OCI-LY7 (cell line): ENCODE data around the gene MOGAT2. TPM values are rescaled to one million over a fixed set of nuclear protein-coding genes. Genes with fewer than 3 reads are reported as not detected.

Source experiments
- BruUV-seq: library from RNA; stranded (reverse); fragments of 400-500 nt; replicated peaks from 2 replicates; lab custom pipeline; 2021; lab: Mats Ljungman, UMichigan
- CTCF ChIA-PET: fragments of 300-600 bp; sonication (Branson Sonifier 250); formaldehyde crosslinking; loops from one replicate; lab custom pipeline; 2022; ENCODE audit warnings: antibody characterized with exemption; ENCODE audit not compliant: unreplicated experiment; lab: Charles Lee
- POLR2A ChIA-PET: fragments of 300-600 bp; sonication (Branson Sonifier 250); formaldehyde crosslinking; loops from one replicate; lab custom pipeline; 2022; ENCODE audit warnings: antibody characterized with exemption; lab: Charles Lee
- DNase-seq: peaks from one replicate; pipeline ENCODE4 v3.0.0-alpha.2; 2015; ENCODE audit warnings: low spot score
- H2AFZ ChIP-seq: fragments of 200-600 bp; sonication (generic), shearing (Covaris generic); 2 replicates; pipeline ENCODE4 v1.6.1; 2014; ENCODE audit warnings: mild to moderate bottlenecking, antibody characterized with exemption, low read length, moderate library complexity
- H3K27ac ChIP-seq: fragments of 200-600 bp; sonication (generic); 2 replicates; pipeline ENCODE4 v1.5.1; 2014; ENCODE audit warnings: mixed run types, low read depth, mild to moderate bottlenecking, moderate library complexity, low read length, inconsistent platforms; ENCODE audit not compliant: poor library complexity, severe bottlenecking
- H3K36me3 ChIP-seq: fragments of 200-600 bp; sonication (generic); 2 replicates; pipeline ENCODE4 v1.6.1; 2014; ENCODE audit warnings: mild to moderate bottlenecking, antibody characterized with exemption, low read length, moderate library complexity, mixed read lengths; ENCODE audit not compliant: insufficient read depth
- H3K4me1 ChIP-seq: fragments of 200-600 bp; sonication (generic); 2 replicates; pipeline ENCODE4 v1.5.1; 2014; ENCODE audit warnings: mild to moderate bottlenecking, low read length; ENCODE audit not compliant: insufficient read depth, poor library complexity, severe bottlenecking
- H3K4me2 ChIP-seq: fragments of 200-600 bp; sonication (generic); 2 replicates; pipeline ENCODE4 v1.6.1; 2014; ENCODE audit warnings: mild to moderate bottlenecking, low read length
- H3K4me3 ChIP-seq: fragments of 200-600 bp; sonication (generic); 2 replicates; pipeline ENCODE4 v1.5.1; 2014; ENCODE audit warnings: mild to moderate bottlenecking, low read depth, low read length; ENCODE audit not compliant: poor library complexity, severe bottlenecking
- H3K79me2 ChIP-seq: fragments of 200-600 bp; sonication (generic); 2 replicates; pipeline ENCODE4 v1.6.1; 2016; ENCODE audit warnings: low read depth, mild to moderate bottlenecking, low read length, moderate library complexity, mixed read lengths; ENCODE audit not compliant: insufficient read depth
- H3K9me2 ChIP-seq: fragments of 200-600 bp; sonication (generic); 2 replicates; pipeline ENCODE4 v1.6.1; 2016; ENCODE audit warnings: mild to moderate bottlenecking, low read length, mixed read lengths; ENCODE audit not compliant: insufficient read depth
- H3K9me3 ChIP-seq: fragments of 200-600 bp; sonication (generic); 2 replicates; pipeline ENCODE4 v1.6.1; 2014; ENCODE audit warnings: mild to moderate bottlenecking, mixed run types, low read length, mixed read lengths
- H4K20me1 ChIP-seq: fragments of 200-600 bp; sonication (generic); 2 replicates; pipeline ENCODE4 v1.6.1; 2014; ENCODE audit warnings: mild to moderate bottlenecking, antibody characterized with exemption, low read length, moderate library complexity, mixed read lengths; ENCODE audit not compliant: insufficient read depth
- EZH2phosphoT487 ChIP-seq: fragments of 200-600 bp; sonication (generic); IDR thresholded peaks from 2 replicates; pipeline ENCODE4 v1.6.1; 2018; ENCODE audit warnings: low read depth, borderline replicate concordance, mild to moderate bottlenecking, mixed run types, antibody characterized with exemption, low read length, moderate library complexity, mixed read lengths
- intact Hi-C: fragments of 100-400 bp; cut with micrococcal nuclease; formaldehyde crosslinking; loops from one replicate; pipeline ENCODE4 v1.10.0; 2022; ENCODE audit not compliant: unreplicated experiment
- total RNA-seq, 2 experiments: library from RNA; depleted of rRNA in 1 of 2; stranded (reverse); fragments of >200 nt in 1 of 2; shearing (Covaris generic) in 1 of 2; gene quantifications; 2 replicates each; pipeline ENCODE4 v1.2.3, GENCODE V29; 2014 to 2022
- TF ChIP-seq, protein P1 (sequence below): fragments of 200-600 bp; sonication (generic); conservative IDR thresholded peaks from 2 replicates; pipeline ENCODE4 v1.5.1; 2014; ENCODE audit warnings: mild to moderate bottlenecking, antibody characterized with exemption, low read length, moderate library complexity, mixed read lengths

MOGAT2 gene
- total RNA-seq, 2 experiments from 2014 or later: not detected

DNA sequence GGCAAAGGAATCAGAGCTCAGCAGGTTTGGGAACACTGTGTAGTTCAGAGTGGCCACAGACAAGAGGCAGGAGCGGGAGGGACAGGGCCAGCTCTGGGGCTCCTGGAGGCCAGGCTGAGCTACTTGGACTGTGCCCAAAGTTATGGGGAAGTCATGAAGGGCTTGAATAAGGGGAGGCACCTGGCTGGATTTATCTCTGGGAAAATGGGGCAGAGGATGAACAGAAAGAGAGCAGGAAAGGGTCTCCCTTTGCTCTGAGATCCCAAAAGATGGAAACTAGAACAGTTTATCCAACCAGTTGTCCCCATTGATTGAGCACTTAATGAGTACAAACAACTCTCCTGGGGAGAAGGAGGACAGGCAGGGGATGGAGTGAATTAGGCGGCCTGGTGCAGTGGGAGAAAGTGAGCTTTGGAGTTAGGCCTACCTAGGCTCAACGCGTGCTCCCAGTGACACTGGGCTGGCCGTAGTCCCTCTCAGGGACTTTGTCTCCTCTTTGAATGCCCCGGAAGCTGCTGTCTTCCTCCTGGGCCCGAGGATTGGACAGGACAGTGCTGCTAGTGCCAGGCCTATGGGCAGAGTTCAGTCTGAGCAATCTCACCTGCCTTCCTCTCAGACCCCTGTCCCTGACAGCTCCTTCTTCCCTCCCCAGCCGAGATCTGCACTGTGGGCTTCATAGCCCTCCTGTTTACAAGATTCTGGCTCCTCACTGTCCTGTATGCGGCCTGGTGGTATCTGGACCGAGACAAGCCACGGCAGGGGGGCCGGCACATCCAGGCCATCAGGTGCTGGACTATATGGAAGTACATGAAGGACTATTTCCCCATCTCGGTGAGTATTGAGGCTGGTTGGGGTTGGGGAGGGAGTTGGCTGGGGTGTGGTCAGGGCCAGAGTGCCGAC, 2.0 kb downstream of the MOGAT2 start:
- no peak for TF ChIP-seq EZH2phosphoT487
- TF ChIP-seq, protein P1, sequence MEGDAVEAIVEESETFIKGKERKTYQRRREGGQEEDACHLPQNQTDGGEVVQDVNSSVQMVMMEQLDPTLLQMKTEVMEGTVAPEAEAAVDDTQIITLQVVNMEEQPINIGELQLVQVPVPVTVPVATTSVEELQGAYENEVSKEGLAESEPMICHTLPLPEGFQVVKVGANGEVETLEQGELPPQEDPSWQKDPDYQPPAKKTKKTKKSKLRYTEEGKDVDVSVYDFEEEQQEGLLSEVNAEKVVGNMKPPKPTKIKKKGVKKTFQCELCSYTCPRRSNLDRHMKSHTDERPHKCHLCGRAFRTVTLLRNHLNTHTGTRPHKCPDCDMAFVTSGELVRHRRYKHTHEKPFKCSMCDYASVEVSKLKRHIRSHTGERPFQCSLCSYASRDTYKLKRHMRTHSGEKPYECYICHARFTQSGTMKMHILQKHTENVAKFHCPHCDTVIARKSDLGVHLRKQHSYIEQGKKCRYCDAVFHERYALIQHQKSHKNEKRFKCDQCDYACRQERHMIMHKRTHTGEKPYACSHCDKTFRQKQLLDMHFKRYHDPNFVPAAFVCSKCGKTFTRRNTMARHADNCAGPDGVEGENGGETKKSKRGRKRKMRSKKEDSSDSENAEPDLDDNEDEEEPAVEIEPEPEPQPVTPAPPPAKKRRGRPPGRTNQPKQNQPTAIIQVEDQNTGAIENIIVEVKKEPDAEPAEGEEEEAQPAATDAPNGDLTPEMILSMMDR: no peak
- Histone ChIP-seq H2AFZ (no peak overlapping the region), H3K79me2 (no peaks in the 10 kb centered on the region), H4K20me1 (no peaks in the 10 kb centered on the region), H3K27ac (no peak overlapping the region), H3K4me2 (no peak overlapping the region), H3K4me1 (no peaks in the 10 kb centered on the region), H3K9me2 (no peaks in the 10 kb centered on the region), H3K36me3 (no peaks in the 10 kb centered on the region), H3K9me3 (no peaks in the 10 kb centered on the region), H3K4me3 (no peak overlapping the region)
- intact Hi-C loops: loop anchor here (5.0 kb wide), 1 partner anchor 148 kb away; no protein-coding TSS in a partner anchor
- no TSS peak for BruUV-seq
- DNase-seq: no peak
- CTCF ChIA-PET: interaction anchor here (0.5 kb wide), 1 partner anchor 1245 kb away, joined by 4 read pairs; no protein-coding TSS in a partner anchor
- POLR2A ChIA-PET: interaction anchor here (0.6 kb wide), 2 partner anchors 199 to 351 kb away, joined by 4 to 7 read pairs; no protein-coding TSS in a partner anchor

DNA sequence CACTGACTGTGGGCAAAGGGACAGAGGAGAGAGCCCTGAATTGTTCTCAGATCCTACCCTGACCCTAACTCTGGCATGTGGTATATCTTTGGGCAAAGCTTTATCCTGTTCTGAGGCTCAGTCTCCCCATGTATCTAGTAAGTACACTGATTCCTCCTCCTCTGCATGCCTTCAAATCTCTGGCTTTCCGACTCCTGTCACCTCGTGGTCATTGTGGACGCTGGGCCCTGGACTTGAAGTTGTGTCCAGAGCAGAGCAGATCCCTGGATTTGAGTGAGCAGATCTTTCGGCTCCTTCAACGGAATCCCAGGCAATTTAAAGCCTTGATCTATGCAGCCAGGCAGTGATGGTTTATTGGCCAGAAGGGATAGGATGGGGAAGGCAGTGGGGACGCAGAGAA, 3.0 kb downstream of the MOGAT2 start:
- DNase-seq: no peak
- H3K9me3 ChIP-seq: no peaks in the 10 kb centered on the region
- no TSS peak for BruUV-seq
- no peaks in the 10 kb centered on the region for H3K9me2 ChIP-seq
- no peak overlapping the region for H3K4me2 ChIP-seq
- no peaks in the 10 kb centered on the region for H3K4me1 ChIP-seq
- no peaks in the 10 kb centered on the region for H3K79me2 ChIP-seq
- no peak overlapping the region for H3K27ac ChIP-seq
- TF ChIP-seq, protein P1: no peak
- TF ChIP-seq EZH2phosphoT487: no peak
- POLR2A ChIA-PET: no interaction called here
- H2AFZ ChIP-seq: no peak overlapping the region
- intact Hi-C loops: loop anchor here (5.0 kb wide), 1 partner anchor 147 kb away; no protein-coding TSS in a partner anchor
- no peaks in the 10 kb centered on the region for H3K36me3 ChIP-seq
- no peaks in the 10 kb centered on the region for H4K20me1 ChIP-seq
- CTCF ChIA-PET: no interaction called here
- H3K4me3 ChIP-seq: no peak overlapping the region
